SU-DHL-6 (cell line): ENCODE results near the gene BACE1.

Experiments used
- CTCF ChIP-seq: fragments of 200-600 bp; sonication (generic); IDR thresholded peaks from one replicate; pipeline ENCODE4 v1.5.1; 2017; ENCODE audit warnings: antibody characterized with exemption, mild to moderate bottlenecking, low read length, moderate library complexity; ENCODE audit not compliant: insufficient read depth, poor library complexity, severe bottlenecking
- EZH2phosphoT487 ChIP-seq: fragments of 200-600 bp; sonication (generic), shearing (Covaris generic); conservative IDR thresholded peaks from 2 replicates; pipeline ENCODE4 v1.6.1; 2018; ENCODE audit warnings: mild to moderate bottlenecking, antibody characterized with exemption, low read length, moderate library complexity, mixed read lengths

- TF ChIP-seq CTCF (no peak), EZH2phosphoT487 (no peak)
Measured at GRCh38 chr11:117345039-117345438, 29.0 kb upstream of the BACE1 start.
